HG02610 (cell line): Measurements from ENCODE around the gene FSD1L.
A peak's percentile ranks its signal among the peaks of the same experiment; 100 is the strongest.
"Not testable (repeated sequence)": the region's sequence is repeated elsewhere in the genome, so short reads cannot be mapped to it uniquely, and the experiment has no call there.

ENCODE experiments used
- ATAC-seq: cut with Tn5 transposase; IDR thresholded peaks from one replicate; pipeline ENCODE4 v1.9.1; 2021; ENCODE audit warnings: mild to moderate bottlenecking, moderate library complexity; ENCODE audit not compliant: unreplicated experiment

FSD1L gene

DNA sequence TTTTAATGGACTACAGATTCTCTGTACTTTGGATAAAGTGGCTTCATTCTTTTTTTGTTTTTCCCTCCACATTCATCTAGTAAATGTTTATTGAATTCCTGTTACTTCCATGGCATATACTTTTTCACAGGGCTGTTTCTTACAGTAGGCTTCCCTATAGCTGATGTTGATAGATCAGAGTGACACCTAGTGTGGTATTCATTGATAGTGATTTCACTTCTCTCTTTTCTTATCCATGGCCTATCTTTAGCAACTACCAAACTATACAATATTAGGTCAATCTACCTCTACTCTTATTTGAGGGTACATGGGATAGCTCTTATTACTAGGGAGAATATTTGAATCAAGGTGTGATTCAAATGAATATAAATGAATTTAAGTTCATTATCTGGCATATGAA, 35.8 kb downstream of the FSD1L start:
- ATAC-seq, result no peak

DNA sequence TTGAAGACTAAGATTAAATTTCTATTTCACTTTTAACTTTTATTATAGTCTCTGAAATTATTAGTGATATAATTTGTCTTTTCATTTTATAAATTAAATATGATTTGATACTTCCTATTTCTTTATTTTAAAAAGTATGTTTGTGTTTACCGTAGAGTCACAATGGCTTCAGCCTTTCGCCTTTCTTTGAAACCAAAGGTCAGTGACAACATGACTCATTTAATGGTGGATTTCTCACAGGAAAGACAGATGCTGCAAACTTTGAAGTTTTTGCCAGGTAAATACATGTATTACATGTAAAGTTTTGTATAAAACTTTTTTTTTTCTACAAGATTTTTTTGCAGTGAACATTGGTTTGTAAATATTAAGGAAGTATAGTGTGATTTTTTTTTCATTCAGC, 36.4 kb downstream of the FSD1L start:
- no peak for ATAC-seq

DNA sequence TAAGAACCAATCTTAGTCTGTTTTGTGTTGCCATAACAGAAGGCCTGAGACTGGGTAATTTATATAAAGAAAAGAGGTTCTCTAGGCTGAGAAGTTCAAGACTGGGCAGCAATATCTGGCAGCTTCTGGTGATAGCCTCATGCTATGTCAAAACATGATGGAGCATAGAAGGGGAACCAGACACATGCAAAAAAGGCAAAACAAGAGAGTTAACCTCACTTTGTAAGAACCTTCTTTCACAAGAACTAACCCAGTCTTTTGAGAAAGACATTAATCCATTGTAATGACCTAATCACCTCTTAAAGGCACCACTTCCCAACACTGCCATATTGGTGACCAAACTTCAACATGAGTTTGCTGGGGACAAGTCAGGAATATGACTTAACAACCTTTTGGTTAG, 37.3 kb downstream of the FSD1L start:
- no peak for ATAC-seq

DNA sequence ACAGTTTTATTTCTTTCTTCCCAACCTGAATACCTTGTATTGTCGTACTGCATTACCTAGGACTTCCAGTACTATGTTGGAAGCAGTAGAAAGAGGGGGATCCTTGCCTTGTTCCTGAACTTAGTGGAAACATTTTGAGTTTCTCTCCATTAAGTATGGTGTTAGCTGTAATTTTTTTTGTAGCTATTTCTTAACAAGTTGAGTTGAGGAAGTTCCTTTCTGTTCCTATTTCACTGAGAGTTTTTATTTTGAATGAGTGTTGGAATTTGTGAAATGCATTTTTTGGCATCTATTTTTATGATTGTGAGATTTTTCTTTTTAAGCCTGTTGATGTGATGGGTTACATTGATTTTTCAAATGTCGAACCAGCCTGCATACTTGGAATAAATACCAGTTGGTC, 49.0 kb downstream of the FSD1L start:
- ATAC-seq, result no peak

DNA sequence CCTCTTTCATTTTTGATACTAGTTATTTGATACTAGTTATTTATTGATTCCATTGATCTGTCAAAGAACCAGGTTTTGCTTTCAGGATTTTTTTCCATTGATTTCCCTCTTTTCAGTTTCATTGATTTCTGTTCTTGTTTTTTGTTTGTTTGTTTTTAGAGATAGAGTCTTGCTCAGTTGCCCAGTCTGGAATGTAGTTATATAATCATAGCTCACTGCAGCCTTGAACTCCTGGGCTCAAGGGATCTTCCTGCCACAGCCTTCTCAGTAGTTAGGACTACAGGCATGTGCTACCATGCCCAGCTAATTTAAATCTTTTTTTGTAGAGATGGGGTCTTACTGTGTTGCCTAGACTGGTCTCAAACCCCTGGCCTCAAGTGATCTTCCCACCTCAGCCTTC, 49.9 kb downstream of the FSD1L start:
- no peak for ATAC-seq

DNA sequence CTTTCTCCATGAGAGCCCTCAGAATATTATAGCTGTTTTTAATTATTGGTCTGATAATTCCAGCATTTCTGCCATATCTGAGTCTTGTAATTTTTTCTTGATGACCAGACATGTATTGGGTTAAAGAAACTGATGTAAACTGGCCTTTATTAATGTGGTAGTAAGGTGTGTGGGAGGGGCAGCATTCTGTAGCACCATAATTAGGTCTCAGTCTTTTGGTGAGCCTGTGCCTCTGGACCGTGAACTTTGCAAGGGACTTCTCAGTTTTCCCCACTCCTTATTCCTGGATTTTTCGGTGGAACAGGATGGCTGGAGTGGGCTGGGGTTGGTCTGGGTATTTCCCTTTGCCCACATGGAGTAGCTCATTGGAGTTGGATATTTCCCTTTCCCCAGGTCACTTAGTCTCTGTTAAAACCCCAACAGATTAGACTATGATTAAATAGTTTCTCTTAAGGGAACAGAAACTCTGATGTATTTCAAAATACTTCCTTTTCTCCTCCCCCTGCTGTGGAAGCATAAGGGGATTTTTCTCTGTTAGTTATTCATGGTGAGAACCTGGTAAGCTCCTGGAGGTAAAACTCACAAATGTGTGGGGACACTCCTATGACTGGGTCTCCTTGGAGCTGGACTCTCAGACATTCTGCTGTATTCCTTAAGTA, 52.4 kb downstream of the FSD1L start:
- ATAC-seq, result peak; percentile 84

DNA sequence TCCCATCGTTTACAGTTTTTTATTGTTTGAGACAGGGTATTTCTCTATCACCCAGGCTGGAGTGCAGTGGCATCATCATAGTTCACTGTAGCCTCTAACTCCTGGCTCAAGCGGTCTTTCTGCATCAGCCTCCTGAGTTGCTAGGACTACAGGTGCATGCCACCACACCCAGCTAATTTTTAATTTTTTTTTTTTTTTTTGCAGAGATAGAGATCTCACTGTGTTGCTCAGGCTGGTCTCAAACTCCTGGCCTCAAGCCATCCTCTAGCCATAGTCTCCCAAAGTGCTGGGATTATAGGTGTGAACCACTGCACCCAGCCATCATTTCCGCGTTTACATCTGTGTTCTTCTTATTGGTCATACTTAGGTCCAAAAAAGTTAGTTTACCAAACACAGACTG, 53.6 kb downstream of the FSD1L start:
- no peak for ATAC-seq

DNA sequence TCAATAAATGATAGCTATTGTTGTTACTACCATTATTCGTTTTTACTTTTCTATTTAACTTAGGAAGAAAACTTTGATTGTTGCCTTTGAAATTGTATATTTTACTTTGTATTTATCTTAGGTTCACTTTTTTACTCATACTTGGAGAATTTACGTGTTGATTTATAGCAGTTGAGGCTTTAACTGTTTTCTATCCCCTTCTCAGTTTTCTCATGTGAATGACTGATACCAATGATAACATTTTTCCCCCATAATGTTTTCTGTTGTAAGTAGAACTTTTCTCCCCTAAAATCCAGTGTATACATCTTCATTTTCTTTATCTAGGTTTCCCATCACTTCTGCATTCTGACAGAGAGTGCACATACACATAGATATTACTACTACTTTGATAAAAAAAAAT, 54.4 kb downstream of the FSD1L start:
- ATAC-seq, result no peak

DNA sequence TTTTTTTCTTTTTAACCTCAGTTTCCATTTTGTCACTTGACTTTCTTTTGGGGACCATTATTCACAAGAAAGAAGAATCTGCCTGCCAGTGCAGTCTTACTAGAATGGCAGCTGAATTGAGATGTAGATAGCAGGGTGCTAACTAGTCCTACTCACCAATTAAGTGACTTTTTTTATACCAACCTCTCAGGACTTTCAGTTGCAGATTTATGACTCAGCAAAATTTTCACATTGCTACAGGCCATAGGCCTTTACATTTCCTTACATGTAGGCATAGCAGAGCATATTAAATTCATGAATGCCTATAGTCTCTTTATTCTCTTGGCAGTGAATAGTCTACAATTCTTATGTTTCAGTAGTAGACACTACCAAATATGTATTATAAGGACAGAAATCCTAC, 56.0 kb downstream of the FSD1L start:
- no peak for ATAC-seq

DNA sequence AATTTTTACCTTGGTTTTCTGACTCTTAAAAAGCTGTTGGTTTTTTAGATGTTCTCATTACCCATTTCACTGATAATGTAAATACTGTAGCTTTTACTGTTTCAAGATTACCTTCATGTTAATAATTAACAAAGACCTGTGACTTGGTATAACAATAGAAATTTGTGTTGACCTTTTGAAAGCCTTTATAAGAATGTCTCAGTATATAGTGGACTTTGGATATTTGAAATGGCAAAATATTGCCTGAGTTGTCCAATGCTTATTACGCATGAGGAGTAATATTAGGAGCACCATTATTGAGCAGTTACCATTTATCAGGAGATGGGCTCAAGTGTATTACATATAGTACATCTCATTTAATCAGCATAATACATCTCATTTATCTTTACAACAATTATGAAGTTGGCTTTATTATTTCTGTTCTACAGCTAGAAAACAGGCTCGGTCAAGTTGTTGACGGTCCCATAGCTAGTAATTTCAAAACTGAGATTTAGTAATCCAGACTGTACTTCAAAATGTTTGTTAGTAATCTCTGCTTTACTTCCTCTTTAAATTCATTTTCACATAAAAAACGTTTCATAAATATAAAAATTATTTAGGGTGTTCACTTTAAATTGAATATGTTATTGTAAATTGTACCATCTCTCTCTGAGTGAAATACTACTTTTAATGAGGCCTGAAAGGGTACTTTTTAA, 59.4 kb downstream of the FSD1L start:
- ATAC-seq, result no peak

DNA sequence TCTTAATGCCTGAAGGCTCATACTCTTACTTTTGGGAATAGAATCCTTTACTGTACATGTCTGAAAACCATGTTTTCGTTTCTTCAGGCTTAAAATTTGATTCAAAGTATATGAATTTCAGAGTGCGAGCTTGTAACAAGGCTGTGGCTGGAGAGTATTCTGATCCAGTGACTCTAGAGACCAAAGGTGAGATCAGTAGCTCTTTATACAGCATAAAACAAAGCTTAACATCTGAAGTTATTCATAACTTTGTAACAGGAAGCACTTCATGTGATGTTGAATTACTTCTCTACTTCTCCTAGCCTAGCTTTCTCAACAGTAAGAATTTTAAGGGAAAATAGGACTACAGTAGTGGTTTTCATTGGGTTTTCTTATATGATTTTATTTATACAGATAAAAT, 60.7 kb downstream of the FSD1L start:
- ATAC-seq, result no peak

DNA sequence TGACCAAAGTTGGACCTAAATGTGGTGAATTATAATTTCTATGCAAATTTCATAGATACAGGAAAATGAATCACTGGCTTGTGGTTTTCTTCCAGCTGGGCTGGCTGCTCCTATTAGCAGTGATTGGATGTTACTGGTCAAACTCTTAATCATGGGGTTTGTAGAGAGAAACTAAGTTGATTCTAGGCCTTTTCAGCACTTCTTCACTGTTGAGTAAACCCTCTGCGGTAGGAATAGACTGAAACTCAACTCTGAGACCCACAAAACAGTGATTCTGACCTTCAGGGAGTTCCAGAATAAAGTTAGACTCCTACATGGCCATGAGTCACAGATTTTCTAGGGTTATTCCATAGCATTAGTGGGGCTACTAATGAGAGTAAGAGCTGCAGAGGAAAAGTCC, 62.2 kb downstream of the FSD1L start:
- peak; percentile 95 for ATAC-seq

DNA sequence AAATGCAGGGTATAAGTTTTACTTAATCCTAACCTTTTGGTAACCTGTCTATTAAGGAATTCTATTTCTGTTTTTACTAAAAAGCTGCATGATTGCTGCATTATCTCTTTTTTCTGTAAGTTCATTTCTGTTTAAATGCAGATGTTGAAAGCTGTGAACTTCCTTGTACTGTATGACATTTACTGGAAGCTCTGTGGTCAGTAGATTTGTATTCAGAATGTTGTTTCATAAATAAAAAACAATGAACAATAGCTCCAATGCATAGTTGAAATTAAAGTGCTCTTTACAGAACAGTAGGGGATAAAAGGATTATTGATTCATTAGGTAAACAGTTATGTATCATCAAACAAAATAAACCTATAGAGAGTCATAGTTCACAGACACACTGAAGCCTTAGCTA, 63.6 kb downstream of the FSD1L start:
- no peak for ATAC-seq

DNA sequence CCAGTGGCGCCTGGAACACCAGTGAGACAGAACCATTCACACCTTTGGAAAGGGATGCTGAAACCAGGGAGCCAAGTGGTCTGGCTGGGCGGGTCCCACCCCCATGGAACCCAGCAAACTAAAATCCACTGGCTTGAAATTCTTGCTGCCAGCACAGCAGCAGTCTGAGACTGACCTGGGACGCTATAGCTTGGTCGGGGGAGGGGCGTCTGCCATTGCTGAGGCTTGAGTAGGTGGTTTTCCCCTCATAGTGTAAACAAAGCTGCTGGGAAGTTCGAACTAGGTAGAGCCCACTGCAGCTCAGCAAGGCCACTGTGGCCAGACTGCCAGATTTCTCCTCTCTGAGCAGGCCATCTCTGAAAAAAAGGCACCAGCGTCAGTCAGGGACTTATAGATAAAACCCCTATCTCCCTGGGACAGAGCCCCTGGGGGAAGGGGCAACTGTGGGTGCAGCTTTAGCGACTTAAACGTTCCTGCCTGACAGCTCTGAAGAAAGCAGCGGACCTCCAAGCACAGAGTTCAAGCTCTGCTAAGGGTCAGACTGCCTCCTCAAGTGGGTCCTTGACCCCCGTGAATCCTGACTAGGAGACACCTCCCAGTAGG, 68.1 kb downstream of the FSD1L start:
- ATAC-seq, result no peak

DNA sequence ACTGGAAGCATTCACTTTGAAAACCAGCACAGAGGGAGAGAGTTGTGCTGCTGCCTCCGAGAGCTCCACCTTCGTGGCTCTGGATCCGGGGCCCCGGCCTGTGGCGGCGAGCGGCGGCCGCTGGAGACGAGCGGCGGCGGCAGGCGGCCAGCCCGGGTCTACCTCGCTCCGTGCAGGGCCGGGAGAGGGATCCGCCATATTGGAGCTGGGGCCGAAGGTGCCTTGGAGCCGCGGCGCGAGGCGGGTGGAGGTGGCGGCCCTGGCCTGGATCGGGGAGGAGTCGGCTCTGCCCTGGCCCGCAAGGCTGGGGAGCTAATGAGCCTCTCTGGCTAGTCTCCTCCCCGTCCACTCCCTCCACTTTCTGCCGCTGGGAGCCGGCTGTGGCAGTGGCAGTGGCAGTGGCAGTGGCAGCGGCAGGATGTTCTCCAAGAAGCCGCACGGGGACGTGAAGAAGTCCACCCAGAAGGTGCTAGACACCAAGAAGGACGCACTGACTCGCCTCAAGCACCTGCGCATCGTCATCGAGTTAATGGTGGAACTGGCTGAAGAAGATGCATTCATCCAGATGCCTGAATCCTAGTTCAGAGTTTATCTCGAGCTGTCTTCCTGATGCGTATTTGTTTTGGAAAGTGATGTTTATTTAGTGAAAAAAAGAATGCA, 72.0 kb downstream of the FSD1L start:
- ATAC-seq, result peak; percentile 33

DNA sequence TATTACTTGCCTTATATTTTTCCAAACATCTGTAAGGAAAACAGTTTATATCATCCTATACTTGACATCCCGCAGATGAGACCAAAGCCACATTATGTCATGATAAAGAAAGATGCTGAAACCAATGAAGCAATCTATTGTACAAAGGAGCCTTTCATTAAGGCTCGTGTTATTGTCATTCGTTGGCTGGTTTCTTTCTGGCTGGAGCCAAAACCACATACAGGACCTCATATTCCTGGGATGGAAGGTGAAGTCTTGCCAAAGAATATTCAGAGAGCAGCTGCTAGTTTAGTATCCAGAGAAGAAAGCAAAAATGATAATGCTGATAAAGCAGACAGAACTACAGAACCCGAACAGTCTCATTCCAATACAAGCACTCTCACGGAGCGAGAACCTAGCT, 73.2 kb downstream of the FSD1L start:
- ATAC-seq, result not testable (repeated sequence)

DNA sequence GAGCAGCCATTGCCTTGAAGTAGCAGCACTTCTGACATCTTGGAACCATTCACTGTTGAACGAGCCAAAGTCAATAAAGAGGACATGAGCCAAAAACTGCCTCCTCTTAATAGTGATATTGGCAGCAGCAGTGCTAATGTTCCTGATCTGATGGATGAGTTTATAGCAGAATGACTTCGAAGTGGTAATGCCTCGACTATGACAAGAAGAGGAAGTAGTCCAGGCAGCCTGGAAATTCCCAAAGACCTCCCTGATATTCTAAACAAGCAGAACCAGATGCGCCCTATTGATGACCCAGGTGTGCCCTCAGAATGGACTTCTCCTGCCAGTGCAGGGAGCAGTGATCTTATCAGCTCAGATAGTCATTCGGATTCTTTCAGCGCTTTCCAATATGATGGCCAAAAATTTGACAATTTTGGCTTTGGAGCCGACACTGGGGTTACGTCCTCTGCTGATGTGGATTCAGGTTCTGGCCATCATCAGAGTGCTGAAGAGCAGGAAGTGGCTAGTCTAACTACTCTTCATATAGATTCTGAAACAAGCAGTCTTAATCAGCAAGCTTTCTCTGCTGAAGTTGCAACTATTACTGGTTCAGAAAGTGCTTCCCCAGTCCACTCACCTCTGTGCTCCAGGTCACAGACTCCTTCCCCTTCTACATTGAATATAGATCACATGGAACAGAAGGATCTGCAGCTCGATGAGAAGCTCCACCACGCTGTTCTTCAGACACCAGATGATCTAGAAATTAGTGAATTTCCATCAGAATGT, 75.0 kb downstream of the FSD1L start:
- ATAC-seq, result peak; percentile 90

DNA sequence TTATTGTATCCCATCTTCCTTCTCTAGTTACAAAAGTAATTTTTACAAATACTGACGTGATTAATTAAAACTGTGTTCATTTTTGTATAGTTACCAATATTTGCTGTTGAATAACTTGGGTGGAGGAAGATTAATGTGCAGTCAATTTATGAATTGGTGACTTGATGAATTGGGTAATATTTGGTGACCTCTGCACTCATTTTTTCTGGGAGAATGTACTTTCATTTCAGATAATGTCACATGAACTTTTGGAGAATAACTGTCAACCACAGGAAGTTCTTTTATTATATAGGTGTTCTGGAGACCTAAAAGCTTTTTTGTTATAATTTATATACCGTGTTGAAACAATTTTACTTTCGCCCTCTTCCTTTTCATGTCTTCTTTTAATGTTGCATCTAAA, 83.7 kb downstream of the FSD1L start:
- no peak for ATAC-seq

DNA sequence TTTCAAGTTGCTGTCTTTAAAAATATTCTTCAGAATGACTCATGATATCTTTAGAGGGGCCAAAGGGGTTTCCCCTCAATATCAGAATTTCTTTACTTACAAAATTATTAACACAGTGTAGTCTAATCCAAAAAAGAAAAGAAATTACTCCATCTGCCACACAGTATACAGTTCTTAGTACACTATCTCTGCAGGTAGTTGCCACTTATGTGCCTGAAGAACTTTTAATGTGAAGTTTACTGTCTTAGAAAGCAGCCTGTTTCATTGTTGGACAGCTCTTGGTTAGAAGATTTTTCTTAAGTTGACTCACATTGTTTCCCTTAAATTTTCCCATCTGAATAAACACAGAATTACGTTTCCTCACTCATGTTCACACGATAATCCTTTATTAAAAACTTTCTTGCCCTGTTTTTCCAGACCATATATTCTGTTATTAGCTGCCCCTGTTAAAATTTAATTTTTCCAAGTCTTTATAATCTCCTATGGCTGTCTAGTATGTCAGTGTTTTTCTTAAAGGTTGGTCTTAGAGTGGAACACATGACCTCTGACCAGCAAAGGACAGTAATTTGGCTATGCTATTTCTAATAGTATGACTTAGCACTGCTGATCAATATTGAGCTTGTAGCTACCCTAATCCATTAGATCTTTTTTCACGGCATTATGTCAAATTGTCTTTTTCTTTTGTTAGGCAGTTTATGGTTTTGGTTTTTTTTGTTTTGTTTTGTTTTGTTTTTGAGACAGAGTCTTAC, 88.3 kb downstream of the FSD1L start:
- peak; percentile 91 for ATAC-seq

DNA sequence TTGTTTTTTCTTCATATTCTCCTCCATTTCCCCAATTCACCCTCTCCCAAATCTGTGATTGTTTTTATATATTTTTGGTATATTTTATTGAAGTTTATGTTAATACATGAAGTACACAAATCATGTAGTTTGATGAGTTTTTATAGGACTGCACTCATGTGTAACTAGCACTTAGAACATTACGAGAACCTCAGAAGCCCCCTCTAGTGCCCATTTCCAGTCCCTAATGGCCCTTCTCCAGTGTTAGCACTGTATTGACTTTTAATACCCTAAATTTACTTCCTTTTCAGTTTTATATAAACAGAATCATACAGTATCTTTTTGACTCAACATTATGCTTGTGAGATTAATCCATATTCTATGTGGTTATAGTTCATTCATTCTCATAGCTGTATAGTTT, 91.6 kb downstream of the FSD1L start:
- ATAC-seq, result no peak

DNA sequence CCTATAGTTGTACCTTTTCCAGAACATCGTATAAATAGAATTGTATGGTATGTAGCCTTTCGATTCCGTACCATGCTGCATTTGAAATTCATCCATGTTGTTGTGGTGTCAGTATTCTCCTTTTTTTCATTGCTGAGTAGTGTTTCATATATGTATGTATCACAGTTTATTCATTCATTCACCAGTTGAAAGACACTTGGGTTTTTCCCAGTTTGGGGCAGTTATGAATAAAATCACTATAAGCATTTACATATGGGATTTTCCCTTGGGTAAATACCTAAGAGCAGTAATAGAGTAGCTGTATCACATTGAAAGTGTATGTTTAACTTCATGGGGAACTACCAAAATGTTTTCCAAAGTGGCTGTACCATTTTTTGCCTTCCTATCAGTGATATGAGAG, 94.0 kb downstream of the FSD1L start:
- peak; percentile 99 for ATAC-seq
